ENCODE results near the gene PRDM5. TPM values are rescaled to one million over a fixed set of nuclear protein-coding genes. Genes with fewer than 3 reads are reported as not detected.

PRDM5 gene
- total RNA-seq, 1 experiment from 2014 or later = 8.3 TPM

GRCh38 chr4:120920666-120921065 lies 1.9 kb downstream of the PRDM5 start:
- H3K36me3 Mint-ChIP-seq (ENCODE audit: insufficient read depth, unreplicated experiment) = peaks cover 16% of the 10 kb centered on the region
- no peak overlapping the region for H3K4me3 Mint-ChIP-seq (ENCODE audit: low read depth, unreplicated experiment)
- BruUV-seq (replicated peaks) = no TSS peak
- H3K27me3 Mint-ChIP-seq (ENCODE audit: unreplicated experiment) = no peaks in the 10 kb centered on the region
- H3K4me1 Mint-ChIP-seq (ENCODE audit: low read depth, unreplicated experiment) = peaks cover 7% of the 10 kb centered on the region
- CTCF ChIA-PET = no interaction called here
- no peak overlapping the region for H3K27ac Mint-ChIP-seq (ENCODE audit: unreplicated experiment)
- TF ChIP-seq, protein P1, sequence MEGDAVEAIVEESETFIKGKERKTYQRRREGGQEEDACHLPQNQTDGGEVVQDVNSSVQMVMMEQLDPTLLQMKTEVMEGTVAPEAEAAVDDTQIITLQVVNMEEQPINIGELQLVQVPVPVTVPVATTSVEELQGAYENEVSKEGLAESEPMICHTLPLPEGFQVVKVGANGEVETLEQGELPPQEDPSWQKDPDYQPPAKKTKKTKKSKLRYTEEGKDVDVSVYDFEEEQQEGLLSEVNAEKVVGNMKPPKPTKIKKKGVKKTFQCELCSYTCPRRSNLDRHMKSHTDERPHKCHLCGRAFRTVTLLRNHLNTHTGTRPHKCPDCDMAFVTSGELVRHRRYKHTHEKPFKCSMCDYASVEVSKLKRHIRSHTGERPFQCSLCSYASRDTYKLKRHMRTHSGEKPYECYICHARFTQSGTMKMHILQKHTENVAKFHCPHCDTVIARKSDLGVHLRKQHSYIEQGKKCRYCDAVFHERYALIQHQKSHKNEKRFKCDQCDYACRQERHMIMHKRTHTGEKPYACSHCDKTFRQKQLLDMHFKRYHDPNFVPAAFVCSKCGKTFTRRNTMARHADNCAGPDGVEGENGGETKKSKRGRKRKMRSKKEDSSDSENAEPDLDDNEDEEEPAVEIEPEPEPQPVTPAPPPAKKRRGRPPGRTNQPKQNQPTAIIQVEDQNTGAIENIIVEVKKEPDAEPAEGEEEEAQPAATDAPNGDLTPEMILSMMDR (IDR thresholded peaks at IDR 0.05; ENCODE audit: unreplicated experiment) = no peak
- intact Hi-C loops (cut with micrococcal nuclease; ENCODE audit: unreplicated experiment) = loop anchor here (5.0 kb wide), 1 partner anchor 203 kb away; no protein-coding TSS in a partner anchor
- no peak for DNase-seq
- H3K9me3 Mint-ChIP-seq (ENCODE audit: low read depth, unreplicated experiment) = no peaks in the 10 kb centered on the region

DNA sequence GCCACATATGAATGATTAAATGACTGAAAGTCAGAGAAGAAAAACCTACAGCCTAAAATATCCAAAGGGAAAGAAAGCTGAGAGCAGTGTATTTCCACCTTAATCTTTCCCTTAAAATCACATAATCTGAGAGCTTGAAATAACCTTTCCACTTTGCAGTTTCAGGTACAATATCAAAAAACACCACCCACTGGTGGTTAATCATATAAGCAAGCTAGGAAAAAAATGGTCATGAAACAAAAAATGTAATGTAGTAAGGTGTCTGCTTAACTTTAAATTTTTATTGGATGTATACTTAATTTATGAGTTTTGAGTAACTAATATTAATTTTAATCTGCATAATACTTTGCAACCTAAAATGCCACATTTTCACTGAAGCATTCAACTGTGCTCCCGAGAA lies 3.2 kb downstream of the PRDM5 start:
- Mint-ChIP-seq H3K27me3 (ENCODE audit: unreplicated experiment) (no peaks in the 10 kb centered on the region), H3K4me1 (ENCODE audit: low read depth, unreplicated experiment) (peaks cover 7% of the 10 kb centered on the region), H3K4me3 (ENCODE audit: low read depth, unreplicated experiment) (no peak overlapping the region), H3K36me3 (ENCODE audit: insufficient read depth, unreplicated experiment) (peaks cover 16% of the 10 kb centered on the region), H3K9me3 (ENCODE audit: low read depth, unreplicated experiment) (no peaks in the 10 kb centered on the region), H3K27ac (ENCODE audit: unreplicated experiment) (no peak overlapping the region)
- TF ChIP-seq, protein P1 (IDR thresholded peaks at IDR 0.05; ENCODE audit: unreplicated experiment) = no peak
- intact Hi-C loops (cut with micrococcal nuclease; ENCODE audit: unreplicated experiment) = no loop called here
- no peak for DNase-seq
- CTCF ChIA-PET = interaction anchor here (1.2 kb wide), 1 partner anchor 131 kb away, joined by 3 read pairs; no protein-coding TSS in a partner anchor
- no TSS peak for BruUV-seq (replicated peaks)

DNA sequence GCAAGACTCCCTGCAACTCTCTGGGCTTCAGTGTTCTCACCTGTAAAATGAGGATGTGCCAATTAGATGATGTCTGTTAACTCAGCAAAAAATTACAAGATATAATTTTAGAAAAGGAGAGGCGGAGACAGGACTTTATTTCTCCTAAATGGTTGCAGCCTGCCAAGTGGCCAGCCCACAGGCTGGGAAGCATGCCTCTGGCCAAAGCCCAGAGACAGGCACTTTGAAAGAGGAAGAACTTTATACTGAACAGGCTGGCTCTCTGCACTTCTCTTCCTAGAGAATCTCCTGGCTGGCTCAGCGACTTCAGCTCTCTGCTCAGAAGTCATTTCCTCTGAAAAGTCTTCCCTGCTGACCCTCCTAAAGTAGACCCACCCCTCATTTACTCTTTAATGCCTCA lies 3.7 kb downstream of the PRDM5 start:
- CTCF ChIA-PET = interaction anchor here (1.2 kb wide), 1 partner anchor 131 kb away, joined by 3 read pairs; no protein-coding TSS in a partner anchor
- DNase-seq = no peak
- H3K4me3 Mint-ChIP-seq (ENCODE audit: low read depth, unreplicated experiment) = no peak overlapping the region
- intact Hi-C loops (cut with micrococcal nuclease; ENCODE audit: unreplicated experiment) = no loop called here
- TF ChIP-seq, protein P1 (IDR thresholded peaks at IDR 0.05; ENCODE audit: unreplicated experiment) = no peak
- peaks cover 16% of the 10 kb centered on the region for H3K36me3 Mint-ChIP-seq (ENCODE audit: insufficient read depth, unreplicated experiment)
- no TSS peak for BruUV-seq (replicated peaks)
- no peak overlapping the region for H3K27ac Mint-ChIP-seq (ENCODE audit: unreplicated experiment)
- H3K27me3 Mint-ChIP-seq (ENCODE audit: unreplicated experiment) = no peaks in the 10 kb centered on the region
- H3K9me3 Mint-ChIP-seq (ENCODE audit: low read depth, unreplicated experiment) = no peaks in the 10 kb centered on the region
- peaks cover 7% of the 10 kb centered on the region for H3K4me1 Mint-ChIP-seq (ENCODE audit: low read depth, unreplicated experiment)

- H3K9me3 Mint-ChIP-seq (ENCODE audit: low read depth, unreplicated experiment) = no peaks in the 10 kb centered on the region
- H3K27ac Mint-ChIP-seq (ENCODE audit: unreplicated experiment) = no peak overlapping the region
- TF ChIP-seq, protein P1 (IDR thresholded peaks at IDR 0.05; ENCODE audit: unreplicated experiment) = no peak
- intact Hi-C loops (cut with micrococcal nuclease; ENCODE audit: unreplicated experiment) = no loop called here
- peaks cover 7% of the 10 kb centered on the region for H3K4me1 Mint-ChIP-seq (ENCODE audit: low read depth, unreplicated experiment)
- no TSS peak for BruUV-seq (replicated peaks)
- no peak overlapping the region for H3K4me3 Mint-ChIP-seq (ENCODE audit: low read depth, unreplicated experiment)
- DNase-seq = no peak
- CTCF ChIA-PET = interaction anchor here (0.7 kb wide), 1 partner anchor 974 kb away, joined by 3 read pairs; no protein-coding TSS in a partner anchor
- H3K27me3 Mint-ChIP-seq (ENCODE audit: unreplicated experiment) = no peaks in the 10 kb centered on the region
- H3K36me3 Mint-ChIP-seq (ENCODE audit: insufficient read depth, unreplicated experiment) = peaks cover 15% of the 10 kb centered on the region
These were observed 4.4 kb downstream of the PRDM5 start for GRCh38 chr4:120918092-120918491.
